GM10248 (cell line): Measurements from ENCODE around the gene TAL2.

Experiments
- CTCF ChIA-PET: fragments of 300-600 bp; sonication (Branson Sonifier 250); formaldehyde crosslinking; extraction: SDS; loops from one replicate; lab custom pipeline; 2021; ENCODE audit warnings: antibody characterized with exemption; lab: Yijun Ruan, JAX
- POLR2A ChIA-PET: fragments of 350-650 bp; sonication (Branson Sonifier 250); formaldehyde crosslinking; extraction: SDS; loops from one replicate; lab custom pipeline; 2020; ENCODE audit warnings: antibody characterized with exemption; lab: Yijun Ruan, JAX
- DNase-seq: peaks from one replicate; pipeline ENCODE4 v3.0.0; 2012; ENCODE audit errors: extremely low spot score
- TF ChIP-seq, protein P1 (sequence below): IDR thresholded peaks from 2 replicates; pipeline ENCODE4 v1.5.1; 2012; ENCODE audit warnings: mild to moderate bottlenecking, low read depth; ENCODE audit errors: extremely low read depth, missing control alignments, control extremely low read depth

The TAL2 gene

DNA sequence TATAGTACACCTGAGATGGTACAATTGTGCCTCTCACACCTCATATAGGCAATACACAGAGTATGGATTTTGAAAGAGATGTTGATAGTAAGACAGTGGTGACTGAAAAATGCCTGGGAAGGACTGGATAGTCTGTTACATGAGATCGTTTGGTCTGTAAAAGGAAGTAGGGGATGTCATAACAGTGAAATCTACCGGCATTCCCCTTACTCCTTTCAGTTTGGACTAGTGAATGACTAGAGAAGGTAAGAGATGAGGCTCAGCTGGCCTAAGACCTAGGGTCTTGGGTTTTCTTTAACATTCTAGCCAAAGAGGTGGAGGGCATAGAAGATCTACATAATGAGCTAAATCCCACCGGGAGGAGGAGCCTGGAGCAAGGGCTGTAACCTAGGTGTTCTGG lies 8.1 kb downstream of the TAL2 start:
- TF ChIP-seq, protein P1, sequence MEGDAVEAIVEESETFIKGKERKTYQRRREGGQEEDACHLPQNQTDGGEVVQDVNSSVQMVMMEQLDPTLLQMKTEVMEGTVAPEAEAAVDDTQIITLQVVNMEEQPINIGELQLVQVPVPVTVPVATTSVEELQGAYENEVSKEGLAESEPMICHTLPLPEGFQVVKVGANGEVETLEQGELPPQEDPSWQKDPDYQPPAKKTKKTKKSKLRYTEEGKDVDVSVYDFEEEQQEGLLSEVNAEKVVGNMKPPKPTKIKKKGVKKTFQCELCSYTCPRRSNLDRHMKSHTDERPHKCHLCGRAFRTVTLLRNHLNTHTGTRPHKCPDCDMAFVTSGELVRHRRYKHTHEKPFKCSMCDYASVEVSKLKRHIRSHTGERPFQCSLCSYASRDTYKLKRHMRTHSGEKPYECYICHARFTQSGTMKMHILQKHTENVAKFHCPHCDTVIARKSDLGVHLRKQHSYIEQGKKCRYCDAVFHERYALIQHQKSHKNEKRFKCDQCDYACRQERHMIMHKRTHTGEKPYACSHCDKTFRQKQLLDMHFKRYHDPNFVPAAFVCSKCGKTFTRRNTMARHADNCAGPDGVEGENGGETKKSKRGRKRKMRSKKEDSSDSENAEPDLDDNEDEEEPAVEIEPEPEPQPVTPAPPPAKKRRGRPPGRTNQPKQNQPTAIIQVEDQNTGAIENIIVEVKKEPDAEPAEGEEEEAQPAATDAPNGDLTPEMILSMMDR, result no peak
- ChIA-PET CTCF (interaction anchor here (1.3 kb wide), 1 partner anchor 33 kb away, joined by 3 read pairs; no protein-coding TSS in a partner anchor), POLR2A (no interaction called here)
- DNase-seq, result no peak

DNA sequence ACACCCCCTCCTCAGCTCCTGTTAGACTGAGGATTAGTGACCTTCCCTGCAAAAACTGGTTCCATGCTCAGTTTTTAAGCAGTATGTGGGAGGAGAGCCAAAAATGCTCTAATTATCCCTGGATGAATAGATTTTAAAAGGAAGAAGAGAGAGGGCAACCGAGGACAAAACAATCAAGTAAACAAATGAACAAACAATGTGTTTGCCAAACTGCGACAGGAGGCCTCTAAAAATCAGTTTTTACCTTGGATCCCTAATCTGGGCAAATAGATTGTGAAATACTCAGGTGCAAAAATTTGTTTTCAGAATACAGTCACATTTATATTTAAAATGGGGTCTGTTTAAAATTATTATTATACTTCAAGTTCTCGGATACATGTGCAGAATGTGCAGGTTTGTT lies 8.5 kb downstream of the TAL2 start:
- no peak for DNase-seq
- TF ChIP-seq, protein P1, result no peak
- ChIA-PET CTCF (interaction anchor here (1.3 to 1.6 kb wide), 2 partner anchors 33 to 69 kb away, joined by 3 read pairs; no protein-coding TSS in a partner anchor), POLR2A (no interaction called here)

DNA sequence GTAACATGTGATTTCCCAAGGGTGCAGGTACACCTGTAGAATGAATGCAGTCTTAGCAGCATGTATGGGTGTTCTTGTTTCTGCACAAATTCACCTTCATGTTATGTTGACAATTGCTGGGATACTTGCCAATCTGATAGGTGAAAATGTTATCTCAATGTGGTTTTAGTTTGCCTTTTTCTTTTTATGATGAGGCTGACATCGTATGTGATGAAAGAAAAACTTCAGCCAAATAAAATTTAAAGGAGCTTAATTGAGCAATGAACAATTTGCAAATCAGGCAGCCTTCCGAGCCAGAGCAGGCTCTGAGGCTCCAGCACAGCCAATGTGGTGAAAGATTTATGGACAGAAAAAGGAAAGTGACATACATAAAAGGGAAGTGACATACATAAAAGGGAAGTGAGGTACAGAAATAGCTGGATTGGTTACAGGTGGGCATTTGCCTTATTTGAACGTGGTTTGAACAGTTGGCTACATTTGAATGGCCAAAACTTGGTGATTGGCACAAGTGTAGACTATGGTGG lies 10.5 kb downstream of the TAL2 start:
- DNase-seq, result no peak
- CTCF ChIA-PET, result interaction anchor here (1.6 kb wide), 1 partner anchor 64 kb away, joined by 3 read pairs; no protein-coding TSS in a partner anchor
- TF ChIP-seq, protein P1, result no peak
- POLR2A ChIA-PET, result no interaction called here

DNA sequence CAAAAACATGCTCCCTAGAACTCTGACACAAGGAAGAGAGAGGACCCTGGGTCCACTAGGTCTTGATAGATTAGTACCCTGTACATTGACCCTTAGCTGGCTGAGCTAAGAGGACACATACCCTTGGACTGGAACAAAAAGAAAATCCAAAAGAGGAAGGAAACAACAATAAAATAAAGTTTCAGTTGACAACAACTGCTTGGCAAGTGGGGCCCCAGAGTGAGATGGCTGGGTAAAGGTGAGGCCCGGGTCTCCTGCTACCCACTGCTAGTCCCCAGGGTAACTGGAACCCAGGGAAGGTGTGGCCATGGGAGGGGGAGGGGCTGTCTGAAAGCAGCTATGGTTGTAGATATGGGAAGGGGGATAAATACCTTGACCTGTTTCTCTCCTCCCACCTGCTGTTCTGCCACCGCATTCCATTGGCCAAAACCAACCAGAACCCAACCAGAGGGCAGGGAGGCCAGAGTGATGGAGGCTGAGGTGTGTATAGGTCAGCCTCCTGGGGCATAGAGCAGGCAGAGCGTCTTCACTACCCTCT lies 11.7 kb downstream of the TAL2 start:
- DNase-seq, result no peak
- CTCF ChIA-PET, result interaction anchor here (0.8 to 1.6 kb wide), 2 partner anchors 66 to 207 kb away, joined by 3 read pairs; no protein-coding TSS in a partner anchor
- TF ChIP-seq, protein P1, result no peak
- POLR2A ChIA-PET, result no interaction called here

DNA sequence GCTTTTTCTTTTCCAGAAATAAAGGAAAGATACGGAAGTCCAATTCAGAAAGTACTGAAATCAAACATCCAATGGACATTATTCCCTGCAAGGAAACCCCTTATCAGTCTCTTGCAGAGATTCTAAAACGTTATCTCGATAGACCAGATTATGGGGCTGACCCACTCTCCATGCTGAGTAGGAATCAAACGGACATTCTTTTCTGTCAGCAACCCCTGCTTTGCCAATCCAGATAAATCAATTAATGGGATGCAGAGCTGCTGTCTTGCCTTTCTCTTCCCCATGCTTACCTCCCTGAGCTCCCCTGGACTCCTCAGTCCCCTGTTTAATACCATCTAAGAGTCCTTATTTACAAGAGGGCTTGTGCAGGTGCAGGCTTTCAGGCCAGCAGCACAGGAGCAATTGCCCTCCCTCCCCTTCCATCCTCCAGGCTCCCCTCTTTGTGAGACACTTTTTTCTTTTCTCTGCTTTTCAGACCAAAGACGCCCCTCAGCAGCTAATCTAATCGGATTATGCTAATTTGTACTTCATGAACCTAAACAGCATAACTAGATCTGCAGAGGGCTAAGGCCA lies 14.2 kb downstream of the TAL2 start:
- DNase-seq, result no peak
- ChIA-PET CTCF (interaction anchor here (0.8 kb wide), 1 partner anchor 17 kb away, joined by 3 read pairs; the partner anchor contains the start of gene TMEM38B), POLR2A (no interaction called here)
- TF ChIP-seq, protein P1, result no peak

DNA sequence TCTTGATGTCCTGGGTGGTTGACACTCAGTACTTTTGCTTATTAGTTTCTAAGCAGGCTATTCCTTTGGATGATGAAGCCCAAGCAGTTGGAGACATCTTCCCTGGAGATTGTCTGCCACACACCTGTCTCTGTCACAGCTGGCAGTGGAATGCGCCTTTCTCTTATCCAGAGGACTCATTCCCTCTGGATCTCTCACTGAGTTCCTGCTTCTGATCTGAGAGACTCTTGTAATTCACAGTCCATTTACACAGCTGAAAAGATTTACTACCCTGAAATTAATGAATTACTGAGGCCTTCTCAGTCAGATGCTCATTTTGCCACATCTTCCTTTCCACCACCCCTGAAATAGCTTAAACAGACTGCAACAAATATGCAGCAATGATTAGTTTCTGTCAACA lies 15.9 kb downstream of the TAL2 start:
- CTCF ChIA-PET, result interaction anchor here (0.8 to 1.6 kb wide), 4 partner anchors 13 to 44 kb away, joined by 3 to 4 read pairs (median 4); no protein-coding TSS in a partner anchor
- TF ChIP-seq, protein P1, result no peak
- POLR2A ChIA-PET, result no interaction called here
- no peak for DNase-seq
